T-cell (primary cell): ENCODE data around the gene TEKT2. TPM values are rescaled to one million over a fixed set of nuclear protein-coding genes. Genes with fewer than 3 reads are reported as not detected.

Source experiments
- ATAC-seq, 4 experiments: fragments of 200-7000 bp in 3 of 4; fragments of 150-1000 bp in 1 of 4; cut with Tn5 transposase; replicated peaks in 1 of 4; 1 replicate in 3 of 4; 2 replicates in 1 of 4; pipeline ENCODE4 v1.10.0; 2021; ENCODE audit warnings: moderate library complexity in 3 of 4, mild to moderate bottlenecking in 2 of 4, moderate number of reproducible peaks in 1 of 4
- CTCF ChIA-PET, 2 donors: fragments of 300-600 bp; sonication (Branson Sonifier 250); formaldehyde crosslinking; loops; one replicate each; lab custom pipeline; 2022; ENCODE audit warnings: antibody characterized with exemption in 2 of 2; lab: Charles Lee
- POLR2A ChIA-PET, 2 donors: fragments of 300-600 bp; sonication (Branson Sonifier 250); formaldehyde crosslinking; loops; one replicate each; lab custom pipeline; 2022; ENCODE audit warnings: antibody characterized with exemption in 2 of 2; lab: Charles Lee
- DNase-seq, 35 experiments: peaks; one replicate each; pipeline versions ENCODE4 v3.0.0 to v3.0.0-alpha.2; 2013 to 2023
- H3K27ac ChIP-seq: one replicate; pipeline ENCODE4 v1.5.1; 2013; ENCODE audit warnings: low read length
- H3K27me3 ChIP-seq, 2 experiments: replicated peaks in 1 of 2; 1 replicate in 1 of 2; 2 replicates in 1 of 2; pipeline versions ENCODE4 v1.6.1 to v1.7.0; 2013; ENCODE audit warnings: low read length in 1 of 2, mixed read lengths in 1 of 2; ENCODE audit not compliant: control insufficient read depth in 2 of 2, insufficient read depth in 2 of 2; ENCODE audit errors: extremely low read depth in 1 of 2
- H3K36me3 ChIP-seq, 2 donors: 1 replicate in 1 of 2; 2 replicates in 1 of 2; pipeline versions ENCODE4 v1.6.1 to v1.7.0; 2013; ENCODE audit warnings: low read length in 1 of 2; ENCODE audit not compliant: control insufficient read depth in 2 of 2, insufficient read depth in 1 of 2; ENCODE audit errors: extremely low read depth in 1 of 2
- H3K4me1 ChIP-seq, 2 experiments: 1 replicate in 1 of 2; 2 replicates in 1 of 2; pipeline versions ENCODE4 v1.6.1 to v1.7.0; 2013; ENCODE audit warnings: low read length in 2 of 2, mixed read lengths in 1 of 2; ENCODE audit not compliant: insufficient read depth in 2 of 2, control insufficient read depth in 1 of 2; ENCODE audit errors: extremely low read depth in 1 of 2
- H3K4me3 ChIP-seq, 2 donors: 1 replicate in 1 of 2; 2 replicates in 1 of 2; pipeline versions ENCODE4 v1.5.1 to v1.7.0; 2013; ENCODE audit warnings: mild to moderate bottlenecking in 2 of 2, low read length in 1 of 2, moderate library complexity in 1 of 2; ENCODE audit not compliant: control insufficient read depth in 1 of 2; ENCODE audit errors: extremely low read depth in 1 of 2
- H3K9me3 ChIP-seq: 2 replicates; pipeline ENCODE4 v1.7.0; 2013
- H3K27ac Mint-ChIP-seq, 2 donors: one replicate each; pipeline ENCODE4 v1.8.0; 2020 to 2021; ENCODE audit warnings: mild to moderate bottlenecking in 2 of 2, mixed read lengths in 2 of 2
- H3K27me3 Mint-ChIP-seq, 2 donors: one replicate each; pipeline ENCODE4 v1.8.0; 2021 to 2022; ENCODE audit warnings: mixed read lengths in 2 of 2
- H3K36me3 Mint-ChIP-seq: one replicate; pipeline ENCODE4 v1.8.0; 2021; ENCODE audit warnings: mixed read lengths
- H3K4me1 Mint-ChIP-seq, 3 donors: one replicate each; pipeline ENCODE4 v1.8.0; 2020 to 2022; ENCODE audit warnings: mixed read lengths in 3 of 3, mild to moderate bottlenecking in 1 of 3
- H3K4me3 Mint-ChIP-seq, 3 donors: one replicate each; pipeline ENCODE4 v1.8.0; 2020 to 2022; ENCODE audit warnings: mild to moderate bottlenecking in 3 of 3, mixed read lengths in 3 of 3, moderate library complexity in 3 of 3
- H3K9me3 Mint-ChIP-seq, 3 donors: one replicate each; pipeline ENCODE4 v1.8.0; 2020 to 2022; ENCODE audit warnings: mixed read lengths in 3 of 3
- WGBS: methylation state at CpG from one replicate; pipeline ENCODE4 v1.1.5; 2013; ENCODE audit warnings: missing lambda C conversion rate; ENCODE audit not compliant: insufficient coverage; 5-methylcytosine and 5-hydroxymethylcytosine counted together
- total RNA-seq, 35 experiments: library from RNA in 6 of 35; stranded (reverse) in 6 of 35; fragments of 120-200 nt in 1 of 35; gene quantifications; one replicate each; pipeline versions ENCODE4 v1.2.1 to v1.2.4 and lab custom pipeline; 2013 to 2026

Gene TEKT2
- total RNA-seq, 5 donors from 2014 or later (not counting 1 experiment from before 2014, with no cell fraction given) = 0.18 TPM; not detected in 4

- no peak overlapping the region for H3K27ac Mint-ChIP-seq
- no CpG with 5 or more reads among the region's 3 CpGs for WGBS
- POLR2A ChIA-PET = no interaction called here
These were observed 45.0 kb downstream of the TEKT2 start for GRCh38 chr1:36128905-36129206.

GRCh38 chr1:36132029-36132428 is 48.1 kb downstream of the TEKT2 start:
- ChIA-PET POLR2A (no interaction called here), CTCF (interaction anchor here in 1 of 2 donors (0.6 kb wide), 1 partner anchor 63 kb away, joined by 4 read pairs; no protein-coding TSS in a partner anchor)
- Histone ChIP-seq H3K9me3 (no peaks in the 10 kb centered on the region), H3K36me3 (peaks cover under 1 to 14% of the 10 kb centered on the region in 2 donors), H3K4me3 (no peak overlapping the region), H3K4me1 (peaks cover under 1 to 3% of the 10 kb centered on the region in 2 experiments), H3K27me3 (peaks cover 0 to under 1% of the 10 kb centered on the region in 2 experiments), H3K27ac (no peak overlapping the region)
- no peaks in the 10 kb centered on the region for H3K27me3 Mint-ChIP-seq
- DNase-seq (no peak), ATAC-seq (no peak)
- H3K9me3 Mint-ChIP-seq = no peaks in the 10 kb centered on the region
- peaks cover 3 to 6% (median 4%) of the 10 kb centered on the region in 3 donors for H3K4me1 Mint-ChIP-seq
- peaks cover 6% of the 10 kb centered on the region for H3K36me3 Mint-ChIP-seq
- WGBS = 40% methylated on average over 1 of the region's 3 CpGs
- H3K4me3 Mint-ChIP-seq = no peak overlapping the region
- no peak overlapping the region for H3K27ac Mint-ChIP-seq

More at GRCh38 chr1:36128905-36129206, 45.0 kb downstream of the TEKT2 start:
- H3K36me3 ChIP-seq = no peaks in the 10 kb centered on the region
- H3K27ac ChIP-seq = no peak overlapping the region
- H3K27me3 ChIP-seq = peaks cover 0 to 26% of the 10 kb centered on the region in 2 experiments
- no peak overlapping the region for H3K4me3 ChIP-seq
- peaks cover 17 to 19% of the 10 kb centered on the region in 2 donors for H3K27me3 Mint-ChIP-seq
- H3K9me3 Mint-ChIP-seq = no peaks in the 10 kb centered on the region
- no peaks in the 10 kb centered on the region for H3K36me3 Mint-ChIP-seq
- H3K4me3 Mint-ChIP-seq = no peak overlapping the region
- CTCF ChIA-PET = interaction anchor here in 1 of 2 donors (0.7 kb wide), 1 partner anchor 233 kb away, joined by 12 read pairs; no protein-coding TSS in a partner anchor
- H3K9me3 ChIP-seq = no peaks in the 10 kb centered on the region
- H3K4me1 Mint-ChIP-seq = peaks cover 12 to 18% (median 16%) of the 10 kb centered on the region in 3 donors
- DNase-seq (no peak), ATAC-seq (no peak)
- H3K4me1 ChIP-seq = peaks cover 3 to 17% of the 10 kb centered on the region in 2 experiments

GRCh38 chr1:36133484-36133883 is 49.6 kb downstream of the TEKT2 start:
- peaks cover 3 to 6% (median 4%) of the 10 kb centered on the region in 3 donors for H3K4me1 Mint-ChIP-seq
- Histone ChIP-seq H3K4me1 (no peaks in the 10 kb centered on the region), H3K27me3 (no peaks in the 10 kb centered on the region), H3K36me3 (peaks cover 11 to 28% of the 10 kb centered on the region in 2 donors), H3K4me3 (no peak overlapping the region), H3K9me3 (no peaks in the 10 kb centered on the region), H3K27ac (no peak overlapping the region)
- ATAC-seq = no peak
- H3K9me3 Mint-ChIP-seq = no peaks in the 10 kb centered on the region
- WGBS = 89% methylated on average over 1 of the region's 3 CpGs
- CTCF ChIA-PET = interaction anchor here (0.5 to 1.6 kb wide), 4 partner anchors 30 to 1180 kb away, joined by 3 to 6 read pairs (median 5); no protein-coding TSS in a partner anchor
- no peaks in the 10 kb centered on the region for H3K27me3 Mint-ChIP-seq
- H3K36me3 Mint-ChIP-seq = peaks cover 19% of the 10 kb centered on the region
- H3K4me3 Mint-ChIP-seq = no peak overlapping the region
- no peak overlapping the region for H3K27ac Mint-ChIP-seq
- POLR2A ChIA-PET = no interaction called here
- no peak for DNase-seq

GRCh38 chr1:36134031-36134430 is 50.1 kb downstream of the TEKT2 start:
- ChIA-PET POLR2A (no interaction called here), CTCF (interaction anchor here in 1 of 2 donors (0.6 to 1.6 kb wide), 3 partner anchors 34 to 54 kb away, joined by 5 to 6 read pairs (median 5); no protein-coding TSS in a partner anchor)
- H3K27me3 ChIP-seq = no peaks in the 10 kb centered on the region
- ATAC-seq (no peak), DNase-seq (no peak)
- H3K27ac ChIP-seq = no peak overlapping the region
- H3K27me3 Mint-ChIP-seq = no peaks in the 10 kb centered on the region
- 98% methylated on average over 4 of the region's 6 CpGs for WGBS
- H3K4me1 Mint-ChIP-seq = peaks cover 3 to 6% (median 4%) of the 10 kb centered on the region in 3 donors
- H3K4me3 ChIP-seq = no peak overlapping the region
- no peak overlapping the region for H3K4me3 Mint-ChIP-seq
- no peak overlapping the region for H3K27ac Mint-ChIP-seq
- H3K36me3 Mint-ChIP-seq = peaks cover 21% of the 10 kb centered on the region
- no peaks in the 10 kb centered on the region for H3K9me3 ChIP-seq
- H3K36me3 ChIP-seq = peaks cover 11 to 29% of the 10 kb centered on the region in 2 donors
- H3K9me3 Mint-ChIP-seq = no peaks in the 10 kb centered on the region
- H3K4me1 ChIP-seq = no peaks in the 10 kb centered on the region

- 98% methylated on average over 4 of the region's 7 CpGs for WGBS
- DNase-seq (peak in 4 of 35 experiments; percentile 21 to 53 (median 33)), ATAC-seq (peak; percentile 49 to 68 (median 55))
- Histone ChIP-seq H3K27me3 (no peaks in the 10 kb centered on the region), H3K4me3 (no peak overlapping the region), H3K9me3 (no peaks in the 10 kb centered on the region), H3K36me3 (peaks cover 11 to 35% of the 10 kb centered on the region in 2 donors), H3K4me1 (no peaks in the 10 kb centered on the region), H3K27ac (no peak overlapping the region)
- POLR2A ChIA-PET = interaction anchor here (0.5 to 0.6 kb wide), 4 partner anchors 12 to 141 kb away, joined by 3 to 5 read pairs (median 4); partner anchors contain the start of gene TRAPPC3 (in 1 of the 2)
- Mint-ChIP-seq H3K4me3 (no peak overlapping the region), H3K4me1 (peaks cover 3 to 6% (median 4%) of the 10 kb centered on the region in 3 donors), H3K27ac (peak overlapping the region in 1 of 2 donors; percentile 68), H3K36me3 (peaks cover 24% of the 10 kb centered on the region), H3K27me3 (no peaks in the 10 kb centered on the region), H3K9me3 (no peaks in the 10 kb centered on the region)
- CTCF ChIA-PET = interaction anchor here in 1 of 2 donors (0.6 to 1.6 kb wide), 5 partner anchors 24 to 192 kb away, joined by 3 to 5 read pairs (median 5); no protein-coding TSS in a partner anchor
These were observed 50.8 kb downstream of the TEKT2 start for GRCh38 chr1:36134505-36135329.

GRCh38 chr1:36135330-36135667 is 51.4 kb downstream of the TEKT2 start:
- CTCF ChIA-PET = interaction anchor here in 1 of 2 donors (0.6 to 1.6 kb wide), 5 partner anchors 25 to 191 kb away, joined by 3 to 5 read pairs (median 3); no protein-coding TSS in a partner anchor

More at GRCh38 chr1:36135330-36135667, 51.4 kb downstream of the TEKT2 start:
- 80% methylated on average over 1 of the region's 6 CpGs for WGBS
- Histone ChIP-seq H3K36me3 (peaks cover 11 to 40% of the 10 kb centered on the region in 2 donors), H3K27ac (no peak overlapping the region), H3K4me1 (no peaks in the 10 kb centered on the region), H3K9me3 (no peaks in the 10 kb centered on the region), H3K4me3 (no peak overlapping the region), H3K27me3 (no peaks in the 10 kb centered on the region)
- peaks cover 4 to 7% (median 6%) of the 10 kb centered on the region in 3 donors for H3K4me1 Mint-ChIP-seq
- ATAC-seq (no peak), DNase-seq (no peak)
- H3K4me3 Mint-ChIP-seq = no peak overlapping the region
- peaks cover 28% of the 10 kb centered on the region for H3K36me3 Mint-ChIP-seq
- POLR2A ChIA-PET = interaction anchor here (0.5 to 0.6 kb wide), 3 partner anchors 14 to 140 kb away, joined by 3 to 5 read pairs (median 4); partner anchors contain the start of gene TRAPPC3 (in 1 of the 2)
- no peaks in the 10 kb centered on the region for H3K9me3 Mint-ChIP-seq
- H3K27ac Mint-ChIP-seq = peak overlapping the region in 1 of 2 donors; percentile 23
- H3K27me3 Mint-ChIP-seq = no peaks in the 10 kb centered on the region
